ENCODE data around the gene NTNG1. TPM values are rescaled to one million over a fixed set of nuclear protein-coding genes. Genes with fewer than 3 reads are reported as not detected.

The NTNG1 gene
- total and polyA plus RNA-seq, 2 of the 8 experiments (the other 6 are each of a cell fraction or from before 2014, with no cell fraction given), result 1.2 to 4.1 TPM

DNA sequence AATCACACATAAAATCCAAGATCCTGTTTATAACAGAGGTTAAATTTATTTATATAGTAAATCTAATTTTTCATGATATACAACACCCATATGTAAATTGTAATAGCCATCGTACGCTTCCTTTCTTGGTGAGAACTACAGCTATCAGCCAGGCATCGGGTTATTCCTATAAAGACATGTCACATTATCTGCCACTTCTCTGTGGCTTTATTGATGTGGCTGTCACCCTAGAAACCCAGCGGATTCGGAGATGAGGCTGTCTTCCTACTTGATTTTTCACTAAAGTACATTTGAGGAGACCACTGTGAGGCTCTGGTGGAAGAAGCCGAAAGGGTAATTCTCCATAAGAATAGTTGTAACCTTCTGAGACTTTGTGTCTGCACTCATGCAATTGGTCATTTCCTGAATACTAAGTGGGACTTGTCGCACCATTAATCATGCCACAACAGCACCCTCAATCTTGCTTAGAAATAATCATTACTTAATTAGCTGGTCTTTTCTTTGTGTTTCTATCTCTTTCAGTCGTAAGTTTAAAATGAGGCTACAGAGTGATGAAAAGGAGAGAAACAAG lies 106.0 kb downstream of the NTNG1 start:
- FAIRE-seq, result no peak
- peaks cover 0 to 5% (median 1%) of the 10 kb centered on the region in 4 experiments; a peak in 2 of 7 replicates for H3K4me1 ChIP-seq (replicated peaks in 1 of 4; ENCODE audit: control insufficient read depth in 3 of 4, insufficient read depth in 4 of 4, low read length in 3 of 4)
- 78% methylated on average over 8 of the region's 8 CpGs; no CpG with 5 or more reads in 1 of the 2 experiments for WGBS, 2 experiments (ENCODE audit: extremely low coverage in 1 of 2, insufficient coverage in 1 of 2, insufficient read length in 1 of 2, insufficient replicate concordance in 2 of 2, low coverage in 1 of 2, low lambda C conversion rate in 2 of 2, missing lambda C conversion rate in 1 of 2)

More for the DNA sequence above, 106.0 kb downstream of the NTNG1 start:
- H2BK15ac ChIP-seq (ENCODE audit: low read length), result no peak overlapping the region
- no peak overlapping the region for H2BK20ac ChIP-seq (ENCODE audit: low read length)
- ChIA-PET POLR2A (ENCODE audit: partially characterized antibody) (interaction anchor here (1.2 kb wide), 1 partner anchor 21 kb away, joined by 3 read pairs; no protein-coding TSS in a partner anchor), CTCF (ENCODE audit: partially characterized antibody) (interaction anchor here (0.6 to 1.2 kb wide), 4 partner anchors 20 to 283 kb away, joined by 3 to 5 read pairs (median 4); no protein-coding TSS in a partner anchor)
- no peak overlapping the region for H3K4ac ChIP-seq (replicated peaks; ENCODE audit: insufficient read length, low read depth, low read length)
- TF ChIP-seq BACH1 (IDR thresholded peaks at IDR 0.05; ENCODE audit: low read length) (no peak), ASH2L (IDR thresholded peaks at IDR 0.05; ENCODE audit: low read length) (no peak), CHD1 (IDR thresholded peaks at IDR 0.05; ENCODE audit: low read depth, low read length) (no peak), EGR1 (IDR thresholded peaks at IDR 0.05; ENCODE audit: borderline replicate concordance, low read depth, low read length) (no peak), CTBP2 (IDR thresholded peaks at IDR 0.05; ENCODE audit: borderline replicate concordance, insufficient read depth, insufficient read length, low read length) (no peak), RBBP5 (IDR thresholded peaks at IDR 0.05; ENCODE audit: borderline replicate concordance, low read depth, low read length) (no peak), SUZ12 (IDR thresholded peaks at IDR 0.05; ENCODE audit: low read length) (no peak)
- no peak overlapping the region for H3K9ac ChIP-seq (replicated peaks in 1 of 4; ENCODE audit: extremely low read depth in 1 of 4, low read depth in 3 of 4, low read length in 3 of 4)
- H2AFZ ChIP-seq (ENCODE audit: low read length), result no peak overlapping the region
- no peaks in the 10 kb centered on the region for H3K23me2 ChIP-seq (ENCODE audit: low read depth, low read length)
- H3K4me2 ChIP-seq (ENCODE audit: insufficient read depth in 1 of 2, low read depth in 2 of 2, low read length in 2 of 2), result no peak overlapping the region
- no peak overlapping the region for H4K5ac ChIP-seq (ENCODE audit: insufficient read length, low read depth, low read length)
- H3K4me3 ChIP-seq (ENCODE audit: extremely low read depth in 1 of 4, insufficient read depth in 2 of 4, low read depth in 3 of 4, low read length in 4 of 4), result no peak overlapping the region
- no peaks in the 10 kb centered on the region for H4K20me1 ChIP-seq (replicated peaks in 1 of 2; ENCODE audit: control insufficient read depth in 1 of 2, insufficient read depth in 2 of 2, low read length in 2 of 2)
- H3K18ac ChIP-seq (ENCODE audit: extremely low read depth, low read length), result no peak overlapping the region
- H3K56ac ChIP-seq (replicated peaks; ENCODE audit: insufficient read length, low read depth, low read length), result no peak overlapping the region
- H2AK5ac ChIP-seq (ENCODE audit: low read depth, low read length), result no peak overlapping the region
- no peak overlapping the region for H3K27ac ChIP-seq (ENCODE audit: low read depth, low read length)
- H3K9me3 ChIP-seq (ENCODE audit: insufficient read depth in 2 of 2, low read depth in 1 of 2, low read length in 1 of 2), result no peaks in the 10 kb centered on the region
- H3K14ac ChIP-seq (ENCODE audit: insufficient read length), result no peak overlapping the region
- no peak for DNase-seq (ENCODE audit: low read depth in 1 of 2, low spot score in 2 of 2)
- no peaks in the 10 kb centered on the region for H3K36me3 ChIP-seq (ENCODE audit: control insufficient read depth in 2 of 4, insufficient read depth in 4 of 4, low read length in 3 of 4)
- no peaks in the 10 kb centered on the region for H3K27me3 ChIP-seq (replicated peaks in 1 of 4; ENCODE audit: control insufficient read depth in 3 of 4, extremely low read depth in 1 of 4, insufficient read depth in 3 of 4, low read length in 3 of 4)
- H3K23ac ChIP-seq (ENCODE audit: insufficient read length), result no peak overlapping the region
- H3K79me2 ChIP-seq (ENCODE audit: control insufficient read depth in 1 of 2, insufficient read depth in 2 of 2, low read length in 2 of 2), result no peaks in the 10 kb centered on the region
- H2BK120ac ChIP-seq (replicated peaks; ENCODE audit: low read depth, low read length), result no peak overlapping the region
- H4K91ac ChIP-seq (replicated peaks; ENCODE audit: insufficient read length, low read length), result no peak overlapping the region
- no peak overlapping the region for H2BK5ac ChIP-seq (ENCODE audit: low read depth, low read length)
- no peak overlapping the region for H2BK12ac ChIP-seq (ENCODE audit: low read depth, low read length)
- H4K8ac ChIP-seq (ENCODE audit: extremely low read depth, insufficient read depth, low read length), result no peak overlapping the region
- no peaks in the 10 kb centered on the region for H3K79me1 ChIP-seq (ENCODE audit: low read depth, low read length)
